ENCODE data around the gene DAB2. TPM values are rescaled to one million over a fixed set of nuclear protein-coding genes. Genes with fewer than 3 reads are reported as not detected.

DAB2 gene
- total RNA-seq, 1 donor from 2014 or later = 63.6 TPM

GRCh38 chr5:39447968-39448367 lies 23.2 kb upstream of the DAB2 start:
- Mint-ChIP-seq H3K36me3 (no peaks in the 10 kb centered on the region), H3K4me3 (no peak overlapping the region), H3K9me3 (no peaks in the 10 kb centered on the region), H3K27ac (no peak overlapping the region), H3K27me3 (ENCODE audit: low read depth) (no peaks in the 10 kb centered on the region), H3K4me1 (peaks cover 4% of the 10 kb centered on the region)
- DNase-seq (ENCODE audit: low spot score in 2 of 2, unreplicated experiment in 2 of 2) = no peak
- no peak for TF ChIP-seq CTCF (IDR thresholded peaks at IDR 0.05; ENCODE audit: unreplicated experiment)

GRCh38 chr5:39447059-39447458 lies 22.3 kb upstream of the DAB2 start:
- TF ChIP-seq CTCF (IDR thresholded peaks at IDR 0.05; ENCODE audit: unreplicated experiment) = no peak
- peaks cover 5% of the 10 kb centered on the region for H3K4me1 Mint-ChIP-seq
- H3K27me3 Mint-ChIP-seq (ENCODE audit: low read depth) = no peaks in the 10 kb centered on the region
- DNase-seq (ENCODE audit: low spot score in 2 of 2, unreplicated experiment in 2 of 2) = no peak
- H3K27ac Mint-ChIP-seq = no peak overlapping the region
- H3K36me3 Mint-ChIP-seq = no peaks in the 10 kb centered on the region
- H3K4me3 Mint-ChIP-seq = no peak overlapping the region
- H3K9me3 Mint-ChIP-seq = no peaks in the 10 kb centered on the region

- Mint-ChIP-seq H3K27ac (no peak overlapping the region), H3K27me3 (ENCODE audit: low read depth) (no peaks in the 10 kb centered on the region), H3K4me3 (no peak overlapping the region), H3K36me3 (no peaks in the 10 kb centered on the region), H3K9me3 (no peaks in the 10 kb centered on the region), H3K4me1 (peaks cover 8% of the 10 kb centered on the region)
- no peak for TF ChIP-seq CTCF (IDR thresholded peaks at IDR 0.05; ENCODE audit: unreplicated experiment)
- DNase-seq (ENCODE audit: low spot score in 2 of 2, unreplicated experiment in 2 of 2) = no peak
Measured at GRCh38 chr5:39446231-39446630, 21.5 kb upstream of the DAB2 start.

GRCh38 chr5:39443911-39444310 lies 19.1 kb upstream of the DAB2 start:
- no peaks in the 10 kb centered on the region for H3K9me3 Mint-ChIP-seq
- no peak overlapping the region for H3K4me3 Mint-ChIP-seq
- DNase-seq (ENCODE audit: low spot score in 2 of 2, unreplicated experiment in 2 of 2) = no peak
- peaks cover 17% of the 10 kb centered on the region for H3K4me1 Mint-ChIP-seq
- no peak for TF ChIP-seq CTCF (IDR thresholded peaks at IDR 0.05; ENCODE audit: unreplicated experiment)
- no peak overlapping the region for H3K27ac Mint-ChIP-seq
- no peaks in the 10 kb centered on the region for H3K27me3 Mint-ChIP-seq (ENCODE audit: low read depth)
- no peaks in the 10 kb centered on the region for H3K36me3 Mint-ChIP-seq

GRCh38 chr5:39442991-39443390 lies 18.2 kb upstream of the DAB2 start:
- H3K4me1 Mint-ChIP-seq = peaks cover 17% of the 10 kb centered on the region
- H3K36me3 Mint-ChIP-seq = no peaks in the 10 kb centered on the region
- H3K27me3 Mint-ChIP-seq (ENCODE audit: low read depth) = no peaks in the 10 kb centered on the region
- no peak overlapping the region for H3K4me3 Mint-ChIP-seq
- no peaks in the 10 kb centered on the region for H3K9me3 Mint-ChIP-seq
- no peak for DNase-seq (ENCODE audit: low spot score in 2 of 2, unreplicated experiment in 2 of 2)
- H3K27ac Mint-ChIP-seq = no peak overlapping the region
- no peak for TF ChIP-seq CTCF (IDR thresholded peaks at IDR 0.05; ENCODE audit: unreplicated experiment)

GRCh38 chr5:39441838-39442237 lies 17.1 kb upstream of the DAB2 start:
- Mint-ChIP-seq H3K36me3 (no peaks in the 10 kb centered on the region), H3K9me3 (no peaks in the 10 kb centered on the region), H3K4me3 (no peak overlapping the region), H3K4me1 (peaks cover 17% of the 10 kb centered on the region), H3K27ac (no peak overlapping the region), H3K27me3 (ENCODE audit: low read depth) (no peaks in the 10 kb centered on the region)
- TF ChIP-seq CTCF (IDR thresholded peaks at IDR 0.05; ENCODE audit: unreplicated experiment) = no peak
- DNase-seq (ENCODE audit: low spot score in 2 of 2, unreplicated experiment in 2 of 2) = no peak
